WTC11 (cell line): Measurements from ENCODE around the gene GSS. TPM values are rescaled to one million over a fixed set of nuclear protein-coding genes. Genes with fewer than 3 reads are reported as not detected.

Source experiments
- ATAC-seq: fragments of 200-7000 bp; cut with Tn5 transposase; 2 replicates; pipeline ENCODE4 v1.10.0; 2021; ENCODE audit warnings: mild to moderate bottlenecking, moderate library complexity
- CTCF ChIA-PET: fragments of 300-600 bp; sonication (Branson Sonifier 250); formaldehyde crosslinking; loops from one replicate; lab custom pipeline; 2021; ENCODE audit warnings: antibody characterized with exemption; lab: Charles Lee
- POLR2A ChIA-PET: fragments of 350-600 bp; sonication (Branson Sonifier 250); formaldehyde crosslinking; loops from one replicate; lab custom pipeline; 2021; ENCODE audit warnings: antibody characterized with exemption; lab: Charles Lee
- DNase-seq: peaks from one replicate; pipeline ENCODE4 v3.0.0; 2021; ENCODE audit warnings: low spot score
- H3K27ac Mint-ChIP-seq: 2 replicates; pipeline ENCODE4 v1.8.0; 2021; ENCODE audit warnings: mixed read lengths
- H3K27me3 Mint-ChIP-seq: 2 replicates; pipeline ENCODE4 v1.8.0; 2021; ENCODE audit warnings: low read depth, mild to moderate bottlenecking, moderate library complexity, mixed read lengths
- H3K36me3 Mint-ChIP-seq: 2 replicates; pipeline ENCODE4 v1.8.0; 2021; ENCODE audit warnings: mixed read lengths
- H3K4me1 Mint-ChIP-seq: 2 replicates; pipeline ENCODE4 v1.8.0; 2022; ENCODE audit warnings: mixed read lengths
- H3K4me3 Mint-ChIP-seq: 2 replicates; pipeline ENCODE4 v1.8.0; 2021; ENCODE audit warnings: mild to moderate bottlenecking, moderate library complexity, mixed read lengths
- H3K9me3 Mint-ChIP-seq: 2 replicates; pipeline ENCODE4 v1.8.0; 2021; ENCODE audit warnings: mixed read lengths
- FOXK1 ChIP-seq: sonication (generic); formaldehyde crosslinking; IDR thresholded peaks from 2 replicates; pipeline ENCODE4 v1.8.0; 2022; ENCODE audit warnings: mild to moderate bottlenecking, moderate library complexity, missing genetic modification reagents
- FOXP1 ChIP-seq: sonication (generic); formaldehyde crosslinking; IDR thresholded peaks from 2 replicates; pipeline ENCODE4 v1.8.0; 2022; ENCODE audit warnings: missing genetic modification reagents, mild to moderate bottlenecking, moderate library complexity, borderline replicate concordance
- GTF2I ChIP-seq: fragments of 250-450 bp; sonication (Bioruptor Pico); conservative IDR thresholded peaks from 2 replicates; pipeline ENCODE4 v1.4.0; 2021; ENCODE audit warnings: mild to moderate bottlenecking
- JAZF1 ChIP-seq: fragments of 250-450 bp; sonication (Bioruptor Pico); IDR thresholded peaks from 2 replicates; pipeline ENCODE4 v1.9.0; 2021; ENCODE audit warnings: moderate library complexity, mild to moderate bottlenecking, inconsistent platforms
- NR3C1 ChIP-seq: sonication (generic); formaldehyde crosslinking; conservative IDR thresholded peaks from 2 replicates; pipeline ENCODE4 v1.8.1; 2023; ENCODE audit warnings: low read depth, mild to moderate bottlenecking, missing genetic modification reagents
- SMAD4 ChIP-seq: sonication (generic); formaldehyde crosslinking; IDR thresholded peaks from 2 replicates; pipeline ENCODE4 v1.8.0; 2022; ENCODE audit warnings: mild to moderate bottlenecking, missing genetic modification reagents
- TEAD4 ChIP-seq: sonication (generic); formaldehyde crosslinking; IDR thresholded peaks from 2 replicates; pipeline ENCODE4 v1.8.0; 2022; ENCODE audit warnings: mild to moderate bottlenecking, missing genetic modification reagents
- ZNF396 ChIP-seq: fragments of 250-450 bp; sonication (Bioruptor Pico); IDR thresholded peaks from 2 replicates; pipeline ENCODE4 v1.8.0; 2021; ENCODE audit warnings: mild to moderate bottlenecking, moderate library complexity, borderline replicate concordance
- ZNF671 ChIP-seq: fragments of 250-450 bp; sonication (Bioruptor Pico); IDR thresholded peaks from 2 replicates; pipeline ENCODE4 v1.8.0; 2021; ENCODE audit warnings: mild to moderate bottlenecking
- total RNA-seq: library from RNA; stranded (reverse); gene quantifications from 3 replicates; pipeline ENCODE4 v1.2.3, GENCODE V29; 2021
- TF ChIP-seq, protein P1 (sequence below): fragments of 250-450 bp; sonication (Bioruptor Pico); IDR thresholded peaks from 2 replicates; pipeline ENCODE4 v1.9.0; 2021; ENCODE audit warnings: mild to moderate bottlenecking, borderline replicate concordance
- TF ChIP-seq, protein P2 (sequence below): fragments of 250-450 bp; sonication (Bioruptor Pico); IDR thresholded peaks from 2 replicates; pipeline ENCODE4 v1.9.0; 2021; ENCODE audit warnings: mild to moderate bottlenecking
- TF ChIP-seq, protein P3 (sequence below): fragments of 250-450 bp; sonication (Bioruptor Pico); IDR thresholded peaks from 2 replicates; pipeline ENCODE4 v1.9.0; 2021; ENCODE audit warnings: mild to moderate bottlenecking
- TF ChIP-seq, protein P4 (sequence below): fragments of 250-450 bp; sonication (Bioruptor Pico); conservative IDR thresholded peaks from 2 replicates; pipeline ENCODE4 v1.9.0; 2021; ENCODE audit warnings: mild to moderate bottlenecking
- TF ChIP-seq, protein P5 (sequence below): sonication (generic); formaldehyde crosslinking; IDR thresholded peaks from 2 replicates; pipeline ENCODE4 v1.8.0; 2022; ENCODE audit warnings: mild to moderate bottlenecking, missing genetic modification reagents
- TF ChIP-seq, protein P6 (sequence below): sonication (generic); formaldehyde crosslinking; IDR thresholded peaks from 2 replicates; pipeline ENCODE4 v1.8.0; 2023; ENCODE audit warnings: missing genetic modification reagents, mild to moderate bottlenecking, borderline replicate concordance

Gene GSS
- total RNA-seq, 1 experiment from 2014 or later: 47.3 TPM

DNA sequence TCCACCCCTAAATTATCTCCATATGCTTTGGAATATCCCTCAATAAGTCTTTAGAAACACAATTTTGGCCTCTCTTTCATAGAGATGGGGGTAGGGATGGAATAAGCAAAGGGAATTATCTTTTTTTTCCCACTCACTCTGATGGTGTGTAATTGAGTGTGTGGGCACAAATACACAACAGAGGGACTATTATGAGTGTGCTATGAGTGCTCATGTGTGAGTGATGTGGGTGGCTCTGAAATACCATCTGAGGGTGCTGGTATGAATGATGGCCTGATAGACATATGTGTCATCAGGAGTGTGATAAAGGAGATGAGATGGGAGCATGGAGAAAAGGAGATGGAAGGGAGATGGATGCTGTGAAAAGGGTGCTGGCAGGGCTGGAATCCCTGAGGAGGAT lies 35.6 kb downstream of the GSS start (continued):
- TF ChIP-seq, protein P1, sequence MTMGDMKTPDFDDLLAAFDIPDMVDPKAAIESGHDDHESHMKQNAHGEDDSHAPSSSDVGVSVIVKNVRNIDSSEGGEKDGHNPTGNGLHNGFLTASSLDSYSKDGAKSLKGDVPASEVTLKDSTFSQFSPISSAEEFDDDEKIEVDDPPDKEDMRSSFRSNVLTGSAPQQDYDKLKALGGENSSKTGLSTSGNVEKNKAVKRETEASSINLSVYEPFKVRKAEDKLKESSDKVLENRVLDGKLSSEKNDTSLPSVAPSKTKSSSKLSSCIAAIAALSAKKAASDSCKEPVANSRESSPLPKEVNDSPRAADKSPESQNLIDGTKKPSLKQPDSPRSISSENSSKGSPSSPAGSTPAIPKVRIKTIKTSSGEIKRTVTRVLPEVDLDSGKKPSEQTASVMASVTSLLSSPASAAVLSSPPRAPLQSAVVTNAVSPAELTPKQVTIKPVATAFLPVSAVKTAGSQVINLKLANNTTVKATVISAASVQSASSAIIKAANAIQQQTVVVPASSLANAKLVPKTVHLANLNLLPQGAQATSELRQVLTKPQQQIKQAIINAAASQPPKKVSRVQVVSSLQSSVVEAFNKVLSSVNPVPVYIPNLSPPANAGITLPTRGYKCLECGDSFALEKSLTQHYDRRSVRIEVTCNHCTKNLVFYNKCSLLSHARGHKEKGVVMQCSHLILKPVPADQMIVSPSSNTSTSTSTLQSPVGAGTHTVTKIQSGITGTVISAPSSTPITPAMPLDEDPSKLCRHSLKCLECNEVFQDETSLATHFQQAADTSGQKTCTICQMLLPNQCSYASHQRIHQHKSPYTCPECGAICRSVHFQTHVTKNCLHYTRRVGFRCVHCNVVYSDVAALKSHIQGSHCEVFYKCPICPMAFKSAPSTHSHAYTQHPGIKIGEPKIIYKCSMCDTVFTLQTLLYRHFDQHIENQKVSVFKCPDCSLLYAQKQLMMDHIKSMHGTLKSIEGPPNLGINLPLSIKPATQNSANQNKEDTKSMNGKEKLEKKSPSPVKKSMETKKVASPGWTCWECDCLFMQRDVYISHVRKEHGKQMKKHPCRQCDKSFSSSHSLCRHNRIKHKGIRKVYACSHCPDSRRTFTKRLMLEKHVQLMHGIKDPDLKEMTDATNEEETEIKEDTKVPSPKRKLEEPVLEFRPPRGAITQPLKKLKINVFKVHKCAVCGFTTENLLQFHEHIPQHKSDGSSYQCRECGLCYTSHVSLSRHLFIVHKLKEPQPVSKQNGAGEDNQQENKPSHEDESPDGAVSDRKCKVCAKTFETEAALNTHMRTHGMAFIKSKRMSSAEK (CRISPR knock-in tag): no peak
- no peak for TF ChIP-seq FOXP1
- TF ChIP-seq, protein P2, sequence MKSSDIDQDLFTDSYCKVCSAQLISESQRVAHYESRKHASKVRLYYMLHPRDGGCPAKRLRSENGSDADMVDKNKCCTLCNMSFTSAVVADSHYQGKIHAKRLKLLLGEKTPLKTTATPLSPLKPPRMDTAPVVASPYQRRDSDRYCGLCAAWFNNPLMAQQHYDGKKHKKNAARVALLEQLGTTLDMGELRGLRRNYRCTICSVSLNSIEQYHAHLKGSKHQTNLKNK (CRISPR knock-in tag): no peak

DNA sequence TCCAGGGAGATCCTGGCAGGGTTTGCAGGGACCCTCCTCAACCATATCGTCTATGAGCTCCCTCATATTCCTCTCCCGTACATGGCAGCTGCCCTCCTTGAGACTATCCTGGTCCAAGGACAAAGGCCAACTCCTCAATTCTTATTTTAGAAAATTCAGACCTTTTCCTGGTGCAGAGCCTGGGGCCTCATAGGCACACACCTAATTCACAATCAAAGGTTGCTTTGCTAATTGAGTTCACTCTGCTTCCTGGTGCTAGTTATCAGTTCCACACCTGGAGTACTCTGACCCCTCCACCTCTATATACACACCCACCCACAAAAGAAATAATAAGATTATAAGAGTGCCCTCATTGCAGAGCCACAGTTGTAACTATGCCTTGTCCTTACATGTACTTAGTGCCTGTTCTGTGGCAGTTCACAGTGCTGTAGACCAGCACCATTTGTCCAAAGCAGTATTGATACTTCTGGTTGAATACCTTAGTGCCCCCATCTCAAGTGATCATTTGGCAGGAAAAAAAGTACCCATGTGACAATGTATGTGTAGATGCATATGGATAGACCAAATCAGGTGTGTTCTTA lies 38.7 kb downstream of the GSS start:
- H3K9me3 Mint-ChIP-seq: no peaks in the 10 kb centered on the region
- no peaks in the 10 kb centered on the region for H3K4me1 Mint-ChIP-seq
- POLR2A ChIA-PET: no interaction called here
- ATAC-seq (no peak), DNase-seq (no peak)
- TF ChIP-seq TEAD4 (CRISPR knock-in tag) (no peak), GTF2I (CRISPR knock-in tag) (no peak), SMAD4 (no peak), JAZF1 (no peak), NR3C1 (CRISPR knock-in tag) (no peak), ZNF671 (CRISPR knock-in tag) (no peak)
- TF ChIP-seq, protein P3, sequence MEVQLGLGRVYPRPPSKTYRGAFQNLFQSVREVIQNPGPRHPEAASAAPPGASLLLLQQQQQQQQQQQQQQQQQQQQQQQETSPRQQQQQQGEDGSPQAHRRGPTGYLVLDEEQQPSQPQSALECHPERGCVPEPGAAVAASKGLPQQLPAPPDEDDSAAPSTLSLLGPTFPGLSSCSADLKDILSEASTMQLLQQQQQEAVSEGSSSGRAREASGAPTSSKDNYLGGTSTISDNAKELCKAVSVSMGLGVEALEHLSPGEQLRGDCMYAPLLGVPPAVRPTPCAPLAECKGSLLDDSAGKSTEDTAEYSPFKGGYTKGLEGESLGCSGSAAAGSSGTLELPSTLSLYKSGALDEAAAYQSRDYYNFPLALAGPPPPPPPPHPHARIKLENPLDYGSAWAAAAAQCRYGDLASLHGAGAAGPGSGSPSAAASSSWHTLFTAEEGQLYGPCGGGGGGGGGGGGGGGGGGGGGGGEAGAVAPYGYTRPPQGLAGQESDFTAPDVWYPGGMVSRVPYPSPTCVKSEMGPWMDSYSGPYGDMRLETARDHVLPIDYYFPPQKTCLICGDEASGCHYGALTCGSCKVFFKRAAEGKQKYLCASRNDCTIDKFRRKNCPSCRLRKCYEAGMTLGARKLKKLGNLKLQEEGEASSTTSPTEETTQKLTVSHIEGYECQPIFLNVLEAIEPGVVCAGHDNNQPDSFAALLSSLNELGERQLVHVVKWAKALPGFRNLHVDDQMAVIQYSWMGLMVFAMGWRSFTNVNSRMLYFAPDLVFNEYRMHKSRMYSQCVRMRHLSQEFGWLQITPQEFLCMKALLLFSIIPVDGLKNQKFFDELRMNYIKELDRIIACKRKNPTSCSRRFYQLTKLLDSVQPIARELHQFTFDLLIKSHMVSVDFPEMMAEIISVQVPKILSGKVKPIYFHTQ (CRISPR knock-in tag): no peak
- TF ChIP-seq, protein P4, sequence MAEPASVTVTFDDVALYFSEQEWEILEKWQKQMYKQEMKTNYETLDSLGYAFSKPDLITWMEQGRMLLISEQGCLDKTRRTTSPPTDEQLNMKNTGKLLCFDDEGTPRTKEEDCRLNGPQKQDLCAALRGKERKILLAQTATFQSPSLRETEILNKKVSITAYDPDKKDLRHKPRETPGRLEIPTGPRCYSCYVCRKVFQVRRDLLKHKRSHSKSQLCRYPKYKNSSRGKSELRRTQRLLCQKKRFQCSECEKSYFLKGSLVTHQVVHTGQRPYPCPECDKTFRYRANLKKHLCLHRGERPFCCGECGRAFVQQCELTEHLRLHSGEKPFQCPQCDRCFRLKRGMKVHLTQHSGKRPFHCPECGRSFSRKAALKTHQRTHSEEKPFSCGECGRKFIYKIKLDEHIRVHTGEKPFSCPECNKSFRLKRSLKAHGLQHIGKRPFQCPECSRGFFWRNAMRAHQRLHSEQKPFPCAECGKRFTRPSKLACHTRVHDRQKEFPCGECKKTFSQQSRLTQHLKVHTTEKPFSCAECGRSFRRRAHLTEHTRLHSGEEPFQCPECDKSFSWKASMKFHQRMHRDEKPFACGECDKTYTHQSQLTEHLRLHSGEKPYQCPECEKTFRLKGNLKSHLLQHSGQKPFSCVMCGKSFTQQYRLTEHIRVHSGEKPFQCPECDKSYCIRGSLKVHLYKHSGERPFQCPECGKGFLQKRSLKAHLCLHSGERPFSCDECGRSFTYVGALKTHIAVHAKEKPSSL: no peak
- no peak overlapping the region for H3K27ac Mint-ChIP-seq
- H3K4me3 Mint-ChIP-seq: no peak overlapping the region
- H3K27me3 Mint-ChIP-seq: no peaks in the 10 kb centered on the region
- H3K36me3 Mint-ChIP-seq: peaks cover 16% of the 10 kb centered on the region
- CTCF ChIA-PET: no interaction called here

DNA sequence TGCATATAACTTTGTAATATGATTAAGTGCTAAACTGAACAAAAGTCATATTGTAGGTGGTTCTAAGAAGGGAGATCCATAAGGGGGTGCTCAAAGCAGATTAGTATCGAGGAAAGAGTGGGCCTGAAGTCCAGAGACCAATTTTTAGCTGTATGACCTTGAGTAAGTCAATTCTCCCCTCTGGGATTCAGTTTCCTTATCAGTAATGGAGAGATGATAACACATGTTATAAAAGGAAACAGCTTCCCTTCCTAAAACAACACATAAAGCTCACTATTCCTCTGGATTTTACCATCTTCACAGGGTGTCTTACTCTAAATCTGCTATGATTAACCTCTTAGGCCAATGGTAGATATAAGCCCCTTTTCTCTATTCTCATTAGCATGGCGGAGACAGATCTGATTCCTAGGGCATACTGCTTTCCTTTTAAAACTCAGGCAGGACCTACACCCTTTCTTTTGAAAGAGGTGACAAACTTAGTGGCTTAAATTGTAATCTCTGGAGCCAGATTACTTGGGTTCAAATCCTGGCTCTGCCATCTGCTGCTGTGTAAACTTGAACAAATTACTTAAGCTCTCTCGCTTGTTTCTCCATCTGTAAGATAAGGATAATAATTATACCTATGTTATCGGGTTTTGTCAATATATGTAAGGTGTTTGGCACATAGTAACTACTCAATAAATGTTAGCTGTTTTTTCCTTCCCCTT lies 39.7 kb downstream of the GSS start:
- H3K36me3 Mint-ChIP-seq: peaks cover 11% of the 10 kb centered on the region
- ATAC-seq (no peak), DNase-seq (no peak)
- no peak overlapping the region for H3K27ac Mint-ChIP-seq
- ChIA-PET POLR2A (no interaction called here), CTCF (no interaction called here)
- no peaks in the 10 kb centered on the region for H3K9me3 Mint-ChIP-seq
- H3K4me3 Mint-ChIP-seq: no peak overlapping the region
- H3K27me3 Mint-ChIP-seq: no peaks in the 10 kb centered on the region
- H3K4me1 Mint-ChIP-seq: no peaks in the 10 kb centered on the region
- TF ChIP-seq ZNF396 (CRISPR knock-in tag) (no peak), FOXK1 (CRISPR knock-in tag) (no peak)
- TF ChIP-seq, protein P5, sequence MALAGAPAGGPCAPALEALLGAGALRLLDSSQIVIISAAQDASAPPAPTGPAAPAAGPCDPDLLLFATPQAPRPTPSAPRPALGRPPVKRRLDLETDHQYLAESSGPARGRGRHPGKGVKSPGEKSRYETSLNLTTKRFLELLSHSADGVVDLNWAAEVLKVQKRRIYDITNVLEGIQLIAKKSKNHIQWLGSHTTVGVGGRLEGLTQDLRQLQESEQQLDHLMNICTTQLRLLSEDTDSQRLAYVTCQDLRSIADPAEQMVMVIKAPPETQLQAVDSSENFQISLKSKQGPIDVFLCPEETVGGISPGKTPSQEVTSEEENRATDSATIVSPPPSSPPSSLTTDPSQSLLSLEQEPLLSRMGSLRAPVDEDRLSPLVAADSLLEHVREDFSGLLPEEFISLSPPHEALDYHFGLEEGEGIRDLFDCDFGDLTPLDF (CRISPR knock-in tag): no peak
- TF ChIP-seq, protein P6, sequence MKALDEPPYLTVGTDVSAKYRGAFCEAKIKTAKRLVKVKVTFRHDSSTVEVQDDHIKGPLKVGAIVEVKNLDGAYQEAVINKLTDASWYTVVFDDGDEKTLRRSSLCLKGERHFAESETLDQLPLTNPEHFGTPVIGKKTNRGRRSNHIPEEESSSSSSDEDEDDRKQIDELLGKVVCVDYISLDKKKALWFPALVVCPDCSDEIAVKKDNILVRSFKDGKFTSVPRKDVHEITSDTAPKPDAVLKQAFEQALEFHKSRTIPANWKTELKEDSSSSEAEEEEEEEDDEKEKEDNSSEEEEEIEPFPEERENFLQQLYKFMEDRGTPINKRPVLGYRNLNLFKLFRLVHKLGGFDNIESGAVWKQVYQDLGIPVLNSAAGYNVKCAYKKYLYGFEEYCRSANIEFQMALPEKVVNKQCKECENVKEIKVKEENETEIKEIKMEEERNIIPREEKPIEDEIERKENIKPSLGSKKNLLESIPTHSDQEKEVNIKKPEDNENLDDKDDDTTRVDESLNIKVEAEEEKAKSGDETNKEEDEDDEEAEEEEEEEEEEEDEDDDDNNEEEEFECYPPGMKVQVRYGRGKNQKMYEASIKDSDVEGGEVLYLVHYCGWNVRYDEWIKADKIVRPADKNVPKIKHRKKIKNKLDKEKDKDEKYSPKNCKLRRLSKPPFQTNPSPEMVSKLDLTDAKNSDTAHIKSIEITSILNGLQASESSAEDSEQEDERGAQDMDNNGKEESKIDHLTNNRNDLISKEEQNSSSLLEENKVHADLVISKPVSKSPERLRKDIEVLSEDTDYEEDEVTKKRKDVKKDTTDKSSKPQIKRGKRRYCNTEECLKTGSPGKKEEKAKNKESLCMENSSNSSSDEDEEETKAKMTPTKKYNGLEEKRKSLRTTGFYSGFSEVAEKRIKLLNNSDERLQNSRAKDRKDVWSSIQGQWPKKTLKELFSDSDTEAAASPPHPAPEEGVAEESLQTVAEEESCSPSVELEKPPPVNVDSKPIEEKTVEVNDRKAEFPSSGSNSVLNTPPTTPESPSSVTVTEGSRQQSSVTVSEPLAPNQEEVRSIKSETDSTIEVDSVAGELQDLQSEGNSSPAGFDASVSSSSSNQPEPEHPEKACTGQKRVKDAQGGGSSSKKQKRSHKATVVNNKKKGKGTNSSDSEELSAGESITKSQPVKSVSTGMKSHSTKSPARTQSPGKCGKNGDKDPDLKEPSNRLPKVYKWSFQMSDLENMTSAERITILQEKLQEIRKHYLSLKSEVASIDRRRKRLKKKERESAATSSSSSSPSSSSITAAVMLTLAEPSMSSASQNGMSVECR: no peak
